RWPE2 (cell line): ENCODE results near the gene ZIC4.

ENCODE experiments used
- ATAC-seq: fragments of 200-7000 bp; cut with Tn5 transposase; 3 replicates; pipeline ENCODE4 v1.9.1; 2021; ENCODE audit warnings: low read depth
- DNase-seq: peaks from one replicate; pipeline ENCODE4 v3.0.0-alpha.2; 2020; ENCODE audit warnings: low spot score
- H3K27ac ChIP-seq: fragments of 450-650 bp; 2 replicates; pipeline ENCODE4 v1.5.1; 2017; ENCODE audit warnings: mild to moderate bottlenecking; ENCODE audit not compliant: poor library complexity, severe bottlenecking
- H3K27me3 ChIP-seq: fragments of 250-450 bp; sonication (Bioruptor Pico); 2 replicates; pipeline ENCODE4 v1.5.1; 2021; ENCODE audit warnings: mild to moderate bottlenecking, moderate library complexity; ENCODE audit not compliant: insufficient read depth, poor library complexity, severe bottlenecking
- H3K36me3 ChIP-seq: fragments of 250-450 bp; sonication (Bioruptor Pico); 2 replicates; pipeline ENCODE4 v1.5.1; 2020; ENCODE audit warnings: low read depth, mild to moderate bottlenecking, moderate library complexity
- H3K4me1 ChIP-seq: fragments of 250-450 bp; sonication (Bioruptor Pico); 2 replicates; pipeline ENCODE4 v1.5.1; 2021; ENCODE audit warnings: mild to moderate bottlenecking, moderate library complexity; ENCODE audit not compliant: insufficient read depth, poor library complexity, severe bottlenecking
- H3K4me3 ChIP-seq: fragments of 250-450 bp; sonication (Bioruptor Pico); 2 replicates; pipeline ENCODE4 v1.5.1; 2021; ENCODE audit warnings: mild to moderate bottlenecking, moderate library complexity; ENCODE audit not compliant: severe bottlenecking
- H3K9me3 ChIP-seq: fragments of 250-450 bp; sonication (Bioruptor Pico); 2 replicates; pipeline ENCODE4 v1.5.1; 2021; ENCODE audit warnings: mild to moderate bottlenecking, moderate library complexity; ENCODE audit not compliant: severe bottlenecking
- CTCF ChIP-seq: fragments of 450-650 bp; IDR thresholded peaks from one replicate; pipeline ENCODE4 v1.5.1; 2017; ENCODE audit warnings: mild to moderate bottlenecking, moderate library complexity; ENCODE audit not compliant: poor library complexity, severe bottlenecking

Gene ZIC4

DNA sequence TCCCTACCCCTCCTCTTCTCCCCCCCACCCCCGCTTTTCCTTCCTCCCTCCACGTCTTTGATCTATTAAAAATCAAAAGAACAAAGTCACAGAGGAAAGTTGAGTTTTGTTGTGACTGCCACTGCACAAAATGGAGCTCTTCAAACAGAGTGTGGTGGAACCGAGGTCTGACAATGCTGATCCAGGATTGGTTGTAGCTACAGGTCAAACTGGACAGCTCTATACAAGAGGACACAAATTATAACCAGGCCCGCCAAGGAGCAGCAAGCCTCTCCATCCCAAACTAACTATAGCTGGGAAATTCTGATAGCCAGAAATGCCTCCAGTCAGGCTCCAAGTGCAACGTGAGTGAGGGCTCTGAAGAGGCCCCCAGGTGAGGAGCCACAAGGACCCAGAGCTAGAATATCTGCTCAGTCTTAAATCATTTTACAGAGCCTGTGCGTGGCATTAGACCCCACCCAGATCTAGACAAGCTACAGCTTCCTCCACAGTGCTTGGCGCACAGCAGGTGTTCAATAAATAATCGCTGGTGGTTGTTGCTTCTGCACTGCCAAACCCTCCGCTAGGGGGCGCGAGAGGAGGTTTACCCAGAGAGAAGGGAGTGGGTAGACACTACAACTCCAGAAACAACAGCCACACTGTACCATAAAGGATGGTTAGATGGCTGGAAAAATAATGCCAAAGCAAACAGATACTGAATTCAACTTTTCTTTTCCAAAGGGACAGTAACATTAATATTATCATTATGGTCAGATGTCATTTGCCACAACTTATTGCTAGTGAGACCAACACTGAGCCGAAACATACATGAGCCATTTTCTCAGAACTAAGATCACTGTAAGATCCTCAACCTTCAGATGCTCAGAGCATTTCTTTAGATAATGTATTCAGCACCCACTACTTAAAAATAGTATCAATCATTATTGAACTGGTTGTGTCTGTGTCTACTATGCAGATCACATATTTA, 44.6 kb downstream of the ZIC4 start:
- H3K27ac ChIP-seq = no peak overlapping the region
- H3K27me3 ChIP-seq = peaks cover 95% of the 10 kb centered on the region
- ATAC-seq (no peak), DNase-seq (no peak)
- H3K4me3 ChIP-seq = no peak overlapping the region
- H3K4me1 ChIP-seq = no peaks in the 10 kb centered on the region
- TF ChIP-seq CTCF = peak; percentile 48
- no peaks in the 10 kb centered on the region for H3K9me3 ChIP-seq
- no peaks in the 10 kb centered on the region for H3K36me3 ChIP-seq

- no peak overlapping the region for H3K4me3 ChIP-seq
- no peaks in the 10 kb centered on the region for H3K36me3 ChIP-seq
- ATAC-seq = no peak
- TF ChIP-seq CTCF = no peak
- H3K27me3 ChIP-seq = peaks cover 96% of the 10 kb centered on the region
- no peaks in the 10 kb centered on the region for H3K9me3 ChIP-seq
- DNase-seq = no peak
- no peak overlapping the region for H3K27ac ChIP-seq
- H3K4me1 ChIP-seq = no peaks in the 10 kb centered on the region
Measured at GRCh38 chr3:147360646-147361453, 45.5 kb downstream of the ZIC4 start.

DNA sequence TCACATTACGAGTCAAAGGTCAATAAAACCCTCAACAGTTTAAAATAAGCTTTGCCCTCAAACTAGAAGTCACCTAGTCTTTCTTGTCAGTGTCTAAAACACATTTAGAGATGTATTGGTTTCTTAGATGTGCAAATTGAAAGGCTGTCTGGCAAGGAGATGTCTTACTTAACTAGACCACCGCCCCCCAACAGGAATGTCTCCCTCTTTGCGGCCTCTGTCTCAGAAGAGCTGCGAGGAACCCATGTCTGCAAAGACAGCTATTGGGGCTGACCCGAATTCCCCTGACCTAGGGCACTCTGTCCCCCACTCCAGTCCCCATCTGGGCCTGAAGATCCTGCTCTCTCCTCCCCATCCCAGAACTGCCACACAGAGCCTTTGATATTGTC, 46.3 kb downstream of the ZIC4 start:
- no peak overlapping the region for H3K27ac ChIP-seq
- no peak for TF ChIP-seq CTCF
- no peaks in the 10 kb centered on the region for H3K4me1 ChIP-seq
- ATAC-seq (no peak), DNase-seq (no peak)
- H3K4me3 ChIP-seq = no peak overlapping the region
- no peaks in the 10 kb centered on the region for H3K9me3 ChIP-seq
- no peaks in the 10 kb centered on the region for H3K36me3 ChIP-seq
- peaks cover 96% of the 10 kb centered on the region for H3K27me3 ChIP-seq

GRCh38 chr3:147359177-147360050, 46.9 kb downstream of the ZIC4 start:
- no peak for TF ChIP-seq CTCF
- no peaks in the 10 kb centered on the region for H3K9me3 ChIP-seq
- DNase-seq (no peak), ATAC-seq (no peak)
- H3K27ac ChIP-seq = no peak overlapping the region
- H3K27me3 ChIP-seq = peaks cover 99% of the 10 kb centered on the region
- H3K4me1 ChIP-seq = no peaks in the 10 kb centered on the region
- H3K4me3 ChIP-seq = no peak overlapping the region
- no peaks in the 10 kb centered on the region for H3K36me3 ChIP-seq
